GM18508 (cell line): Measurements from ENCODE around the gene TAF8.
"Not testable (repeated sequence)": the region's sequence is repeated elsewhere in the genome, so short reads cannot be mapped to it uniquely, and the experiment has no call there.

Source experiments
- ATAC-seq: cut with Tn5 transposase; IDR thresholded peaks from one replicate; pipeline ENCODE4 v1.9.1; 2021; ENCODE audit warnings: moderate number of reproducible peaks; ENCODE audit not compliant: insufficient read depth, unreplicated experiment

TAF8 gene

GRCh38 chr6:42028234-42029061 is 21.9 kb upstream of the TAF8 start:
- no peak for ATAC-seq

DNA sequence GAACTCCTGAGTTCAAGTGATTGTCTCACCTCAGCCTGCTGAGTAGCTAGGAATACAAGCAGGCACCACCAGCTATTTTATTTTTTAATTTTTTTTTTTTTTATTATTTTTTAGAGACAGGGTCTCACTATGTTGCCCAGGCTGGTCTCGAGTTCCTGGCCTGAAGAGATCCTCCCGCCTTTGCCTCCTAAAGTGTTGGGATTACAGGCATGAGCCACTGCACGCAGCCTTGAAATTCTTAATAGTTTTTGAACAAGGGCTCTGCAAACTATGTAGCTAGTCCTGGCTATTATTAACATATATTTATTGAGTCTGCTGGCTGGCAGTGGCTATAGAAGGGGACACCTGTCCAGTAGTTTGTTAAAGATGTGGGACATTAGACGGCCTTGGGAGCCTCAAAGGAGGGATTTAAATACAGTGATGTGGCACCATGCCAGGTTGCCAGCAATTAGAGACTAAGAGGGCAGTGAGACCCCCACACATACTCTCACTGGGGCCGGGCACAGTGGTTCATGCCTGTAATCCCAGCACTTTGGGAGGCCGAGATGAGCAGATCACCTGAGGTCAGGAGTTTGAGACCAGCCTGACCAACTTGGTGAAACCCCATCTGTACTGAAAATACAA is 21.1 kb upstream of the TAF8 start:
- ATAC-seq, result no peak

GRCh38 chr6:42029881-42030280 is 20.4 kb upstream of the TAF8 start:
- no peak for ATAC-seq

DNA sequence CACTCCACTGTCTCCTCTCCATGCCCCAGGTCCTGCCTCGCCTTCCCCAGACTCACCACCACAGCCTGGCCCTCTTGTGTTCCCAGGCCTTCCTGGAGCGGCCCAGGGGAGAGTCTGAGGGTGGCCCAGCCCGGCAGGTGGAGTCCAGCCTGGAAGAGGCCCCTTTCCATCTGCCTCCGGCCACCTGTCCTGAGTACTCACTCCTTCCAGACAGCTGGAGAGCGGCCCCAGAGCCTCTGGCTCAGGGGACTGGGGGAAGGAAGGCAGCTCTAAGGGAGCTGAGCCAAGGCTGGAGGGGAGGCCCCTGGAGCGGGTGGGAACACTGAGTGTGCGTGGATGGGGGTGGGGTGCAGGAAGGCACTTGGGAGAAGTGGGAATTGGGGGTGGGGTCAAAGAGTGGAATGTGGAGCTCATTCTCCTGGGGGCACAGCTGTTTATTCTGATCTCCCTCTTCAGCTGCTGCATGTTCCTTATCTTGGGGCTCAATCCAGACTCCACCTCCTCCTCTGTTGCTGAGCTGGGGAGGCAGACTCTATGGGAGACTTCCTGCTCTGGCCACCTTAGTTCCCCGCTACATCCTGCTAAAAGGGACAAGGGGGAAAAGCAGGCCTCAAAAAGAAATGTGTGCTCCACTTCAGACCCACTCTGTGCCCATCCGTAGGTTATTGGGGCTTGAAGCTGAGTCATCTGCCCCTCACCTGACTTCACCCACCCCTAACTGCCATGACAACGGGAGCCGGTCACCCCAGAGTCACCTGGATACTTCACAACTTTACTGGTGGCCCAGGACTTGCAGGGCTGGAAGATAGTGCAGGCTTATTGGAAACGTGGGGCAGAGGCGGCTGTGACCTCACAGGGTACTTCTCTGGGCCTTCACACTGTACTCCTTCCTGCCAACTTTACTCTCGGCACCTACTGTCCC is 19.5 kb upstream of the TAF8 start:
- ATAC-seq, result no peak

- no peak for ATAC-seq
Measured at GRCh38 chr6:42032366-42032765, 18.0 kb upstream of the TAF8 start.

- not testable (repeated sequence) for ATAC-seq
Measured at GRCh38 chr6:42037669-42038068, 12.7 kb upstream of the TAF8 start.

- ATAC-seq, result no peak
Measured at GRCh38 chr6:42038163-42038562, 12.2 kb upstream of the TAF8 start.

- ATAC-seq, result no peak
Measured at GRCh38 chr6:42038811-42039408, 11.4 kb upstream of the TAF8 start.

- ATAC-seq, result no peak
Measured at GRCh38 chr6:42040856-42041480, 9.4 kb upstream of the TAF8 start.

- no peak for ATAC-seq
Measured at GRCh38 chr6:42041481-42042053, 8.8 kb upstream of the TAF8 start.

DNA sequence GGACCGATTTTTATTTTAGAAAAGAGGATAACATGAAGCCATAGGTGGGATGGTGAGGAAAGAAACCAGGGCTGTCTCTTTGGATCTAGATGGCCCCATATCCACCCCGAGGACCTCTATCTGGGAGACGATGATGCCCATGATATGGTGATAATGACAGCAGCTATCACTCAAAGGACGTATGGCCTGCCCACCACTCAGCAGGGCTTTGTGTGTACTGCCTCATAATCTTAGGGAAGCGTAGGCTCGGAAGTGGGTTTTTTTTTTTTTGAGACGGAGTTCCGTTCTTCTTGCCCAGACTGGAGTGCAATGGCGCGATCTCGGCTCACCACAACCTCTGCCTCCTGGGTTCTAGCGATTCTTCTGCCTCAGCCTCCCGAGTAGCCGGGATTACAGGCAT is 8.2 kb upstream of the TAF8 start:
- ATAC-seq, result no peak

- ATAC-seq, result no peak
Measured at GRCh38 chr6:42043787-42044475, 6.4 kb upstream of the TAF8 start.

DNA sequence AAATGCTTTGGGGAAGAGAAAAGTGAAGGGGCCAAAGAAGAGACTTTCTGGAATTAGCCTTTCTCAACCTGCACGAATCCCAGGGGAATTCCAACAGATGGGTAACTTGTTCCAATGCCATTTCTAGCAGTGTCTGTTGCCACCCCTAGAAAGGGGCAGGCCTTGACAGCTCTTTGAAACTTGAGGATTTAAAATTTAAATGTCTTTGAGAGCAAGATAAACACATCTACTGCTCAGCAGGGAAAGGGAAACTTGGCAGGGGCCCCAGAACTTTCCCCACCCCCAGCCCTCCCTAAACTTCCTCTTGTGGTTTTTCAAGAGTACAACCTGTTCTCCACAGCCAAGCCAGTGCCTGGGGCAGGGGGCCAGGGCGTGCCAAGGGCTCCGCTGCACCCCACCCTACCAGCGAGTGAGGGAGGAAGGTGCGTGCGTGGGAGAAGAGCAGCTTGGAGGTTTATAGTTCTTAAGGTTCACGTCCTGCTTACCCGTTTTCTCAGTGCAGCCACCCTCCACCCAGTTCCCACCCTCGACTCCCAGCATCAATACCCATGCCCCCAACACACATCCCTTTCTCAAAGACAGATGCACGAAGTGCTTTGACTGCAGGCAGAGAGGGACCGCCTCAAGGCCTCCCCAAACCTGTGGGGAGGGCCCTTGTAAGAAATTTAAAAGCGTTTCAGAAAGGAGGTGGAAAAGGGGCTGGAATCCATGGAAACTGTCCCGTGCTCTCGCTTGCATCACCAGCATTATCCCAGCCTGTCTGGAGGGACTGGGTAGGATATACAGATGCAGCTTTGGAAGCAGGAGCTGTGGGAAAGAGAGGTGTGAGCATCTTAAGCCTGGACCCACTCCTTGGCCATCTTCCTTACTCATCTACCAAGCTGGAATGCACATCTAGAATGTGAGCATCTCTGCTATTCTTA is 4.5 kb upstream of the TAF8 start:
- no peak for ATAC-seq

DNA sequence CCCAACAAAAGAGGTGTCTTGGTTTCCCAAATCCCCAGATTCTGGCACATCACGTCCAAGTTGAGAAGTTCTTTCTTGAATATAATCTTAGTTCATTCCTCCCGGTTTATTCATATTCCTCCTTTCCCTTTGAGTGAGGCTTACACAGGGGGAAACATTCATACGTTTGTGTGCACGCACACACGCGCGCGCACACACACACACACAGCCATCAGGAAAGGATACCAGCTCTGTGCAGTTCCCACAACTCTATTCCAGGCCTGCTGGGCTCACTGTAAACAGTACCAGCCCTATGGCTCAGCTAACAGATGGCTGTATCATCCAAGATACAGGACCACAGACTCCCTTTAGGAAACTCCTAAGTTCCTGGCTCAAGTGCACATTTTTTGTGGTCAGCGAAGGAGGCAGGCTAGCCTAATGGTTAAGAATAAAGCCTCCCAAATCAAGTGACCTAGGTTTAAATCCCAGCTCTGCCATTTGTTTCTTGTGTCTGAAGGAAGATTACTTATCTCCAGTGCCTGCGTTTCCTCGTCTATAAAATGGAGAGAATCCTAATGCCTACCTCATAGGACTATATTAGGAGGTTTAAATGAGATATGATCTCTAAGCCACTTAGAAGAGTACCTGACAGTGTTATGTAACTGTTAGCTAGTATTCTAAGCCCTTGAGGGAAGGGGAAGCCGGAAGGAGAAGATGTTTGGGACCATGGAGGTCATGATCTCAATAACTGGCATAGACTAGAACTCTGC is 3.7 kb upstream of the TAF8 start:
- ATAC-seq, result no peak

- no peak for ATAC-seq
Measured at GRCh38 chr6:42047213-42047590, 3.1 kb upstream of the TAF8 start.

- ATAC-seq, result no peak
Measured at GRCh38 chr6:42047790-42048405, 2.4 kb upstream of the TAF8 start.
